GOT3 (cell line): ENCODE measurements around the gene VSIG10.
"Not testable (repeated sequence)": the region's sequence is repeated elsewhere in the genome, so short reads cannot be mapped to it uniquely, and the experiment has no call there.

Experiments
- DNase-seq: peaks from one replicate; lab custom pipeline; 2025; ENCODE audit warnings: mixed read lengths; lab: John Stamatoyannopoulos, UW

Gene VSIG10, protein sequence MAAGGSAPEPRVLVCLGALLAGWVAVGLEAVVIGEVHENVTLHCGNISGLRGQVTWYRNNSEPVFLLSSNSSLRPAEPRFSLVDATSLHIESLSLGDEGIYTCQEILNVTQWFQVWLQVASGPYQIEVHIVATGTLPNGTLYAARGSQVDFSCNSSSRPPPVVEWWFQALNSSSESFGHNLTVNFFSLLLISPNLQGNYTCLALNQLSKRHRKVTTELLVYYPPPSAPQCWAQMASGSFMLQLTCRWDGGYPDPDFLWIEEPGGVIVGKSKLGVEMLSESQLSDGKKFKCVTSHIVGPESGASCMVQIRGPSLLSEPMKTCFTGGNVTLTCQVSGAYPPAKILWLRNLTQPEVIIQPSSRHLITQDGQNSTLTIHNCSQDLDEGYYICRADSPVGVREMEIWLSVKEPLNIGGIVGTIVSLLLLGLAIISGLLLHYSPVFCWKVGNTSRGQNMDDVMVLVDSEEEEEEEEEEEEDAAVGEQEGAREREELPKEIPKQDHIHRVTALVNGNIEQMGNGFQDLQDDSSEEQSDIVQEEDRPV

DNA sequence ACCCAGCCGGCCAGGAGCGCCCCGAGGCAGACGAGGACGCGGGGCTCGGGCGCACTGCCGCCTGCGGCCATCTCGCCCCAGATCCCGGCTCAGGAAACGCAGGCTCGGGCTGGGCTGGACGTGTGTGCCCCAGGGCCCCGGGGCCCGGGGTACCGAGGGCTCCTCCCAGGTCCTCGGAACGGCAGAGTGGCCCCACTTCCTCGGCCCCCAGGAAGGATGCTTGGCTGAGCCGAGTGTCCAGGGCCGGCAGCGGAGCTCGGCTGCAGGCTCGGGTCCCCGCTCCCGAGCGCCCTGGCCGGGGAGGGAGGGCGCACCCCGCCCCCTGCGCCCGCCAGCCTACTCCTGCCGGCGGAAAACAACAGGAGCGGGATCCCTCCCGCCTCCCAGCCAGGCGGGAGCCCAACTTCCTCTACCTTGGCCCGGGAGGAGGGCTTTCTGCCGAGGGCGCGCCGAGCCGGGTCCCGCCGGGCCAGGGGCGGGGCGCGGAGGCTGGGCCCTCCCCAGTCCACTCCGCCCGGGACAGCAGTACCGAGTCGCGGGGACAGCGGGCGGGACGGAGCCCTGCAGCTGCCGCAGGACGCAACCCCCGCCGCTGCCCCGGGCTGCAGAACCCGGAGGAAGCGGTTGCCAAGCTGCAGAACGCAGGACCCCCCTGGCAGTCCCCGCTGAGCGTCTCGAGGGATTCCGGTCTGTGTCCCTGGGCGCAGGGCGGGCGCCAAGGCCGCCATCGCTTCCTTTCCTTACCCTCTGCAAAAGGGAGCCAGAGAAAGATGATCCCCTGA is at the start of gene VSIG10:
Gene VSIG10 (minus strand): TSS at position 411 of the 782 bp plus-strand sequence. CDS start 340 bp downstream, at position 71.
- no peak for DNase-seq

DNA sequence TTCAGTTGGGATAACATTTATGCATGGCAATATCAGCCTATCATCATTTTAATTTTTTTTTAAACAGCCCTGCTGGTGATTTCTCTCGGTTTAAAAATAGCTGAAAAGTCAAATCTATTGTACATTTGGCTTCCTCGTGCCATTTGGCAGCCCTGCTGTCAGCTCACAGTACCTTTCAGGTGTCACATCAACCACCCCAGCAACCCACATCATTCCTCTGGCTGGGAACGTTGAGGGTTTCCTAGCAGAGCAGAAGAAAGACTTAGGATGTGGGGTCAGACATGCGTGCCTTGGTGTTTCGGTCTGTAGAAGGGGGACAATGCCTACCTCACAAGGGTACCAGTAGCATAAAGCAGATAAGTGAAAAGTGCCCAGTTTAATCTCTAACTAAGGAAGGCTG is 47.9 kb upstream of the VSIG10 start:
- no peak for DNase-seq

DNA sequence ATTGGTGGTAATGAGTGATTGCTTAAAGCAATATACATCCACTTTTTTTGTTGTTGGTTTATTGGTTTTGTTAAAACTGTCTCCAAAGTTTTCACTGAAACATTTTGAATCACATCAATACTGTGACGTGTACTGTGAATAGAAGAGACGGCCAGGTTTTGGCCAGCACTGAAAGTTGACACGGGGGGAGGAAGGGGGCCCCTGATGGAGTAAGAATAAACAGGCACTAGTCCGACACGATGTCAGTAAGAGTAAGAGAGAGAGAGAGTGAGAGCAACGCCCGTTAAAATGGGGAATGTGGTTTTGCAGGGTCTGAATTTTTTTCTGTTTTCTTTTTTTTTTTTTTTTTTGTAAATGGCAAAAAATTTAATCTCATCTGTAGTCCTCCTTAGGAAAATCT is 46.8 kb upstream of the VSIG10 start:
- no peak for DNase-seq

DNA sequence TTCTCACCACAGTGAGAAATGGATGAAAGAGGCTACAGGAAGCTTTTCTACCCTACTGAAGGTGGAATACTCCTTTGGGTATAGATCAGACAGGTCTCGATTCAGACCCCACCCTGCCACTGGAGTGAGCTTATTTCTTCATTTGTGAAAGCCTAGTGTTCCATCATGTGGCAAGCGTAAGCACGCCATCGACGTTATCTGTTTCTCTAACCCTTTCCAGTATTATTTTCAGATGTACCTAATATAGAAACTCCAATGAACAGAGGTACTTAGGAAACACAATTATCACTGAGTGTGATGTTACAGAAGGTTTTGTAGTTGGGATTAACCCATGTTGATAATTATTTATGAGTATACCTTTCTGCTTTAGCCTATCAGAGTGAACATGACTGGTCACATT is 44.5 kb upstream of the VSIG10 start:
- DNase-seq, result no peak

DNA sequence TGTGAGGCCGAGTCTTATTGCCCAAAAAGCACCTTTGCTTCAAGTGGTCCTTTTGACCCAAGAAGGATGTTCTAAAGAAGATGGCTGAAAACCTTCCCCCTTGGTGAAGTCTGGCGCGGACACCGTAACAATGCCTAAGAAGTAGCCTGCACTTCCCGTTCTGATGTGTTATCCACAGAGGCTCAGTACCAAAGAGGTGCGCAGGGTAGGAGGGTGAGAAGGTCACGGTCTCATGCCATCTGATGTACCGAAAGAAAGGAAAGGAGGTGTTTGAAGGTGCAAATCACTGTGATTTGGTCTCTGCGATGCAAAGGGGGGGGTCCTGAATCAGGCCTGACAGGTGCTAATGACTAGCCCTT is 42.0 kb upstream of the VSIG10 start:
- DNase-seq, result no peak

DNA sequence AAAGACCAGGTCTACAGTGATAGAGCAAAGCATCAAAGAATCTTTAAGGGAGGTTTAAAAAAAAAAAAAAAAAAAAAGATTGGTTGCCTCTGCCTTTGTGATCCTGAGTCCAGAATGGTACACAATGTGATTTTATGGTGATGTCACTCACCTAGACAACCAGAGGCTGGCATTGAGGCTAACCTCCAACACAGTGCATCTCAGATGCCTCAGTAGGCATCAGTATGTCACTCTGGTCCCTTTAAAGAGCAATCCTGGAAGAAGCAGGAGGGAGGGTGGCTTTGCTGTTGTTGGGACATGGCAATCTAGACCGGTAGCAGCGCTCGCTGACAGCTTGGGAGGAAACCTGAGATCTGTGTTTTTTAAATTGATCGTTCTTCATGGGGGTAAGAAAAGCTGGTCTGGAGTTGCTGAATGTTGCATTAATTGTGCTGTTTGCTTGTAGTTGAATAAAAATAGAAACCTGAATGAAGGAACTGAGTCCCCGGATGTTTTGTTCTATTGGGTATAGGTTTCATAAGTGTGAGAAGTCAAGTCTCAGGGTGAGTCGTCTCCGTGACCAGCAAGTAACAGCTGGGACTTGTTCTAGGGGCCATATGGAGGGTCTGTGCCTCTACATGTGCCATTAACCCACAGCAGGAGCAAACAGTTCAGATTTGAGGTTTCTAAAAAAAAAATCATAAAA is 41.4 kb upstream of the VSIG10 start:
- DNase-seq, result no peak

DNA sequence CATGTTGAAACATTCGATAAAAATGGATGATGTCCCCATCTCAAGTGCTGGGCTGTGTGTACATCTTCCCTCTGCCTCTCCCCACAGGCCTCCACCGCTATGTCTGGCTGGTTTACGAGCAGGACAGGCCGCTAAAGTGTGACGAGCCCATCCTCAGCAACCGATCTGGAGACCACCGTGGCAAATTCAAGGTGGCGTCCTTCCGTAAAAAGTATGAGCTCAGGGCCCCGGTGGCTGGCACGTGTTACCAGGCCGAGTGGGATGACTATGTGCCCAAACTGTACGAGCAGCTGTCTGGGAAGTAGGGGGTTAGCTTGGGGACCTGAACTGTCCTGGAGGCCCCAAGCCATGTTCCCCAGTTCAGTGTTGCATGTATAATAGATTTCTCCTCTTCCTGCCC is 40.7 kb upstream of the VSIG10 start:
- DNase-seq, result no peak

DNA sequence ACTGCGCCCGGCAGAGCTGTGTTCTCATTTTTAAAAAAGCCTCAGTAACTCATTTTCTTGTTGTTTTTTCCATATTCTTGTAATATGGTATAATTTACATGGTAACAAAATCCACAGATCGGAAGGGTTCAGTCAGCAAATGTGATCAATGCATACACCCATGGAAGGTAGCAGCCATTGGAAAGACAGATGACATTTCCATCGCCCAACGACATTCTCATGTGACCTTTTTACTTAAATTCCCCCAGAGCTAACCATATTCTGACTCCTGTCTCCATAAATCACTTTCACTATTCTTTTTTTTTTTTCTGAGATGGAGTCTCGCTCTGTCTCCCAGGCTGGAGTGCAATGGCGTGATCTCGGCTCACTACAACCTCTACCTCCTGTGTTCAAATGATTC is 37.0 kb upstream of the VSIG10 start:
- DNase-seq, result no peak

DNA sequence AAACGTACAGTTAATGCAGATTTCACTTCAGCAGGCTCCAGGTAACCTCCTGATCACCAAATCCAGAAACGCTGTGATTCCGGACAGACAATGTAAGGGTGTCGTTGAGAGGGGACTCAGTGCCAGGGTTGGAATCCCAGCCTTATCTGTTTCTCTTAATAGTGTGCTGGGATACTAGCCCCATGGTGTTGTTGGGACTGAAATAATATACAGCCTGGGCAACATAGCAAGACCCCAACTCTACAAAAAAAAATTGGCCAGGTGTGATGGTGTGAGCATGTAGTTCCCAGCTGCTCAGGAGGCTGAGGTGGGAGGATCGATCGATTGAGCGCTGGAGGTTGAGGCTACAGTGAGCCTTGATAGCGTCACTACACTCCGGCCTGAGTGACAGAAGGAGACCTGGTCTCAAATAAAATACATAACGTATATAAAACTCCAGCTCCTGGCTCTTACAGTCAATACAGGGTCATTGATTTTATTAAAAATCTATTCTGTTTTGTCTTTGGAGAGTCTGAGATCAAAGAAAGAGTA is 33.4 kb upstream of the VSIG10 start:
- DNase-seq, result no peak

DNA sequence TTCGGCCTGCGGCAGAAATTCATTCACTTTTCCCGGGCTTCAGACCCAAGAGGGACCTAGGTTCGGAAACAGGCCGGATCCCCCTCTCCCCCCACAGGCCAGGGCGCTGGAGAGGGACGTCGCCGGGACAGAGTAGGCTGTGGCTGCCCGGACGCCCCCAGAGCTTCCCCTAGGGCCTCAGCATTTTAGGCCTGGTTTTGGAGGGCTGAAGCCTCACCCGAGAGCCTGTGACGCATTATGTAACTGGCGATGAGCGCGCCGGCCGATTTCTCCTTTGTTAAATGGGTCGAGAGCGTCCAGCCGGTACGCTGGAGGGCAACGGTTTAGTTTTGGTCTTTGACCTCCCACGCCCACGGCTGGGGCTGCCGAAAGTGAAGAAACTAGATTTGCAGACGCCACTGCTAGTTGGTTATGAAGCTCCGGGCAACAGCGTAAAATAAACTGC is 32.8 kb upstream of the VSIG10 start:
- no peak for DNase-seq

DNA sequence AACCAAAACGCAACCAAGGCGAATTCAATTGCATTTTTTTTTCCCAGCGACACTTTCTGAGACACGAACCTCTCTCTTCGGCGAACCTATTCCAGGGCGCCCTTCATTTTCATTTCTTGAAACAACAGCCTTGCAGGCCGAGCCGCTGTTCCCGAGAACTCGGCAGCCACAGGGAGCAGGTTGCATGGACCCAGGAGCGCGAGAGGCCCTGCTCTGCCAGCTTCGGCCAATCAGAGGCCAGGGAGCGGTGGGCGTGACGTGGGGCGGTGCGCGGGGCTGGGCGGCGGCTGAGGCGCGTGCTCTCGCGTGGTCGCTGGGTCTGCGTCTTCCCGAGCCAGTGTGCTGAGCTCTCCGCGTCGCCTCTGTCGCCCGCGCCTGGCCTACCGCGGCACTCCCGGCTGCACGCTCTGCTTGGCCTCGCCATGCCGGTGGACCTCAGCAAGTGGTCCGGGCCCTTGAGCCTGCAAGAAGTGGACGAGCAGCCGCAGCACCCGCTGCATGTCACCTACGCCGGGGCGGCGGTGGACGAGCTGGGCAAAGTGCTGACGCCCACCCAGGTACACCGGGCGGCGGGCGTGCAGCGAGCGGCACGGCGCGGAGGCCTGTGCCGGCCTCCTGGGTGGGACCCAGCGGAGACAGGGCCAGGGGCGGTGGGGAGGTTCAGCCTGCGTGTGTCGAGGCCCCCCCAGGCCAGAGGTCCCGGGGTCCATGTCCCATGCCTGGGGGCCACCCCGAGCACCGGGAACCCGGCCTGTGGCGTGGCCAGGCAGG is 32.2 kb upstream of the VSIG10 start, which contains the start of gene PEBP1:
Gene PEBP1 (plus strand): TSS at position 337 of the 771 bp plus-strand sequence. CDS start 86 bp downstream, at position 423.
- peak; percentile 84 for DNase-seq

DNA sequence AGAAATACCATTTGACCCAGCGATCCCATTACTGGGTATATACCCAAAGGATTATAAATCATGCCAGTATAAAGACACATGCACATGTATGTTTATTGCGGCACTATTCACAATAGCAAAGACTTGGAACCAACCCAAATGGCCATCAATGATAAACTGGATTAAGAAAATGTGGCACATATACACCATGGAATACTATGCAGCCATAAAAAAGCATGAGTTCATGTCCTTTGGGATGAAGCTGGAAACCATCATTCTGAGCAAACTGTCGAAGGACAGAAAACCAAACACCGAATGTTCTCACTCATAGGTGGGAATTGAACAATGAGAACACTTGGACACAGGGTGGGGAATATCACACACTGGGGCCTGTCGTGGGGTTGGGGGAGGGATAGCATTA is 25.6 kb upstream of the VSIG10 start:
- not testable (repeated sequence) for DNase-seq

DNA sequence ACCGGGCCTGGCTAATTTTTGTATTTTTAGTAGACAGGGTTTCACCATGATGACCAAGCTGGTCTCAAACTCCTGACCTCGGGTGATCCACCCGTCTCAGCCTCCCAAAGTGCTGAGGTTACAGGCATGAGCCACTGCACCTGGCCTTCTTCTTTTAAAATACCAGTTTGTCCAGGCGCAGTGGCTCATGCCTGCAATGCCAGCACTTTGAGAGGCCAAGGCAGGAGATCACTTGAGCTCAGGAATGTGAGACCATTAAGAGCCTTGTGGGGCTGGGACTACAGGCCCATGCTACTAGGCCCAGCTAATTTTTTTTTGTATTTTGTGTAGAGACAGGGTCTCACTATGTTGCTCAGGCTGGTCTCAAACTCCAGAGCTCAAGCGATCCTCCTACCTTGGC is 24.1 kb upstream of the VSIG10 start:
- DNase-seq, result no peak

DNA sequence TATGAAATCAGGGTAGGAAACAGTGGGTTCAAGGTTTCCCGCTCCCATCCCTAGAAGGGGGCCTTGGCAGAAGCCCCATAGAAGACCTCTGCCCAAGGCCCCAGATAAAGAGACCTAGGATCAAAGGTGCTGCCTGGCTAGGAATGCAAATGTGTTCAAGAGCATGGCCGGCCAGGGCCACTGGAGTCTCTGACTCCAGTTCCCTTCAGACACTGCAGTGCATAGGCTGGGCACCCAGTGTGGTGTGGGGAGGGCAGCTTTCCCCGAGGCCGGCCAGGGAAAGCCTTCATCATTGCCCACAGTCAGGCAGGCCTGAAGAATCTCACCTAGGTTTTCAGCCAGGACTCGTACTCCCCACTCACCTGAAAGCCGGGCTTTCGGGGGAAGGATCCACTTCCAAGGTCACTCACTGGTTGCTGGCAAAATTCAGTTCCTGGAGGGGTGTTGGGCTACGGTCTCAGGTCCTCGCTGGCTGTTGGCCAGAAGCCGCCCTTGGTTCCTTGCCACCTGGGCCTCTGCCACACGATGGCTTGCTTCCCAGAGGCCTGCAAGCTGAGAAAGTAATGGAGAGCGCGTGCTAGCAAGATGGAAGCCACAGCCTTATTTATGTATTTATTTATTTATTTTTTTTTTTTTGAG is 22.4 kb upstream of the VSIG10 start:
- no peak for DNase-seq

DNA sequence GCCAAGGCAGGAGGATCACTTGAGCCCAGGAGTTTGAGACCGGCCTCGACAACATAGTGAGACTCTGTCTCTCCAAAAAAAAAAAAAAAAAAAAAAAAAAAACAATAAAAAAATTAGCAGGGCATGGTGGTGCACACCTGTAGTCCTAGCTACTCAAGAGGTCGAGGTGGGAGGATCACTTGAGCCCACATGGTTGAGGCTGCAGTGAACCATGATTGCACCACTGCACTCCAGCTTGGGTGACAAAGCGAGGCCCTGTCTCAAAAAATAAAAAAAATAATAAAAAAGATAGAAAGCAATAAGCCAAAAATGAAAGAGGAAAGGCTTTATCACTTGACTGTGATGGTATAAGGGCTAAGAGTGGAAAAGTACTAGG is 21.9 kb upstream of the VSIG10 start:
- no peak for DNase-seq

DNA sequence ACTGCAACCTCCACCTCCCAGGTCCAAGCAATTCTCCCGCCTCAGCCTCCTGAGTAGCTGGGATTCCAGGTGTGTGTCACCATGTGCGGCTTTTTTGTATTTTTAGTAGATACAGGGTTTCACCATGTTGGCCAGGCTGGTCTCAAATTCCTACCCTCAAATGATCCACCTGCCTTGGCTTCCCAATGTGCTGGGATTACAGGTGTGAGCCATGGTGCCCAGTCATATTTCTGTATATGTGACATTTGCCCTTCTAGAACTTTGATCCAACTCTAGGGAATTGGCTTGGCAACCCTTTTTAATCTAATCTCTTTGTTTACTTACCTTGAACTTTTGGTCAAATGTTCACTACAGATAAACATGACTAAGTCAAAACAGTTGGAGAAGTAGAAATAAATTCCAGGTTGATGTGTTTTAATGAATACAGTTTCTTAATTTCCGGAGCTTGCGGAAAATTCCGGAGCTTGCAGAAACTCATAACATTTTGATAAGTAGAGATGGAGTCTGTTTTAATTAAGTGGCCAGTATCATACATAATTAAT is 20.6 kb upstream of the VSIG10 start:
- no peak for DNase-seq

DNA sequence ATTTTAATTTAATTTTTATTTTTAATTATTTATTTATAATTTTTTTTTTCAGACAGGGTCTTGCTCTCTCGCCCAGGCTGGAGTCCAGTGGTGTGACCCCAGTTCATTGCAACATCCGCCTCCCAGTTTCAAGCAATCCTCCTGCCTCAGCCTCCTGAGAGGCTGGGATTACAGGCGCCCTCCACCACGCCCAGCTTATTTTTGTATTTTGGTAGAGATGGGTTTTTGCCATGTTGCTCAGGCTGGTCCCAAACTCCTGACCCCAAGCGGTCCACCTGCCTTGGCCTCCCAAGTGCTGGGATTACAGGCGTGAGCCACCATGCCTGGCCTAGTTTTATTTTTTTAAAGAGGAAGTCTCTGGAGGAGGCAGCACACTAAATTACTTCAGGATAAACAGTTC is 18.5 kb upstream of the VSIG10 start:
- no peak for DNase-seq

DNA sequence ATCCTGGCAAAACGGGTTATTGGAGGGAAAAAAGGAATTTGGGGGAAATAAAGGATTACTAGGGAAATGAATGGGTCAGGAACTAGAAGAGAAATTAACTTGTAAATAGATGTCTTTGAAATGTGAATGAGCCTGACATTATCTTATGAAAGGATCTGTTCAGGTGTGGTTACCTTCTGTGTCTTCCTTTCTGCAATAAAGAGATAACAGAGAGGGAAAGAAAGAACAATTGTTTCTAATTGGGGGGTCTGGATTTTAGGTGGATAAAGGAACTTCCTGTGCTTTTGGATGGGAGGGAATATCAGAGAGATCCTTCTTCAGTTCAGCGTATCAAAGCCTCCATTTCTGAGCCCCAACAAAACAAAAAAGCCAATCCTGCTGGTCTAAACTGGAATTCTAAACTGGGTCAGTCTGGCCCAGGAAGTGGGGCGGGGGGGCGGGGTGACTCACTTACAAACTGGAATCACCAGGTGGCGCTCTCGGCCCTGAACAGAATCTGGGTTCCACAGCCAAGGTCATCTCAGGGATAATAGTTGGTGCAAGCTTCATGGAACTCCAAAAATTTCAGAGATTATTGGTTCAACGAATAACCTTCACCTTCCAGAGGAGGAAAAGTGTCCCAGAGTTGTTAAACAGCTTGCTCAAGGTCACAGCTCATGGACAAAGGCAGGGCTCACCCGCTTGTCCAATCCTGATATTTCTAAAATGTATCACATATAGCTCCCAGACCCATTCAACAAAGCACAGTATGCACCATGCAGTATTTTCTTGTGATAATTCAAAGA is 17.0 kb upstream of the VSIG10 start:
- no peak for DNase-seq

DNA sequence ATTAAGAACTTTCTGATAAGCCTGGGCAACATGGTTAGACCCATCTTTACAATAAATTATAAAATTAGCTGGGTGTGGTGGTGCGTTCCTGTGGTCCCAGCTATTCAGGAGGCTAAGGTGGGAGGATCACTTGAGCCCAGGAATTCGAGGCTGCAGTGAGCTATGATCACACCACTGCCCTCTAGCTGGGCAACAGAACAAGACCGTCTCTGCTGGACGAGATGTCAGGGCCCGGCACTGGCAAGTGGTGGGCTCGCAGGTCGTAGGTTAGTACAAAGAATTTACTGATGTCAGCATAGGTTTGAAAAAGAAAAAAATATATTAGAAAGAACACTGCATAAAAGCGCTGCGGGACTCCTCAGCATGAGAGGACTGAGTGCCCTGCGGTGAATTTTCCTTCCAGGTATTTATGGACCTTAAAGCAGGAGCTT is 15.7 kb upstream of the VSIG10 start:
- DNase-seq, result no peak

DNA sequence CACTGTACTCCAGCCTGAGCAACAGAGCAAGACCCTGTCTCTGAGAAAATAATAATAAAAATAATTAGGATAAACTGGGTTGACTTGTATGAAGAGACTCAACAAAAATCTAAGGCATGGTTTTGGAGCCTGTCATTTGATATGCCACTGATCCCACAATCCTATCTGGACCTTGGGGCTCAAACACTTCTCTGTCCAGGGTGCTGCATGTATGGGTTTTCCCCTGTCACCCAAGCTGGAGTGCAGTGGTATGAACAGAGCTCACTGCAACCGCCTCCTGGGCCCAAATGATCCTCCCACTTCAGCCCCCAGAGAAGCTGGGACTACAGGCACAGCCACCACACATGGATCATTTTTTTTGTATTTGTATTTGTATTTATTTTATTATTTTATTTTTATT is 5.3 kb upstream of the VSIG10 start:
- DNase-seq, result no peak
